HCT116 (cell line): ENCODE measurements around the gene PEAK3. TPM values are rescaled to one million over a fixed set of nuclear protein-coding genes. Genes with fewer than 3 reads are reported as not detected.

Source experiments
- ATAC-seq: fragments of 200-7000 bp; cut with Tn5 transposase; 2 replicates; pipeline ENCODE4 v1.9.1; 2020; ENCODE audit warnings: mild to moderate bottlenecking, moderate library complexity
- BruUV-seq: library from RNA; stranded (reverse); fragments of 400-500 nt; replicated peaks from 2 replicates; lab custom pipeline; 2021; lab: Mats Ljungman, UMichigan
- CTCF ChIA-PET: fragments of 300-600 bp; sonication (Branson Sonifier 250); formaldehyde crosslinking; loops from one replicate; lab custom pipeline; 2021; ENCODE audit warnings: antibody characterized with exemption; lab: Charles Lee
- POLR2A ChIA-PET: fragments of 300-600, 350-600 bp; sonication (Branson Sonifier 250); formaldehyde crosslinking; loops from one replicate; lab custom pipeline; 2021; ENCODE audit warnings: antibody characterized with exemption; lab: Charles Lee
- RAD21 ChIA-PET, 2 experiments: fragments of 300-600 bp; sonication (Branson Sonifier 250); formaldehyde crosslinking; loops; one replicate each; lab custom pipeline; 2023; ENCODE audit warnings: low total read pairs in 2 of 2; ENCODE audit not compliant: uncharacterized antibody in 2 of 2, unreplicated experiment in 2 of 2, low non-redundant PET in 1 of 2; lab: Charles Lee
- DNase-seq: peaks from one replicate; pipeline ENCODE4 v3.0.0-alpha.2; 2010; ENCODE audit warnings: low read depth, low spot score
- H2AFZ ChIP-seq: fragments of 200-600 bp; shearing (Covaris generic), sonication (generic); 2 replicates; pipeline ENCODE4 v1.6.1; 2017; ENCODE audit warnings: low read depth, mixed run types, mixed read lengths, antibody characterized with exemption, low read length; ENCODE audit not compliant: poor library complexity, severe bottlenecking
- H3K27ac ChIP-seq: 2 replicates; pipeline ENCODE4 v1.5.1; 2012; ENCODE audit warnings: low read depth, low read length
- H3K27me3 ChIP-seq: fragments of 200-600 bp; sonication (generic); 2 replicates; pipeline ENCODE4 v1.6.1; 2016; ENCODE audit warnings: mixed run types, low read length, mixed read lengths; ENCODE audit not compliant: insufficient read depth
- H3K36me3 ChIP-seq, 2 experiments: fragments of 200-500 bp in 1 of 2; fragments of 200-600 bp in 1 of 2; sonication (Bioruptor generic) in 1 of 2; sonication (generic) in 1 of 2; 2 replicates each; pipeline versions ENCODE4 v1.5.1 to v1.6.1; 2014 to 2016; ENCODE audit warnings: low read length in 2 of 2, inconsistent platforms in 1 of 2, mixed read lengths in 1 of 2, mixed run types in 1 of 2; ENCODE audit not compliant: insufficient read depth in 2 of 2, control insufficient read depth in 1 of 2
- H3K4me1 ChIP-seq, 2 experiments: fragments of 200-600 bp in 1 of 2; sonication (generic) in 1 of 2; 2 replicates each; pipeline versions ENCODE4 v1.5.1 to v1.6.1; 2012 to 2017; ENCODE audit warnings: low read length in 2 of 2, inconsistent platforms in 1 of 2, mild to moderate bottlenecking in 1 of 2, mixed read lengths in 1 of 2, mixed run types in 1 of 2, moderate library complexity in 1 of 2; ENCODE audit not compliant: insufficient read depth in 2 of 2, control insufficient read depth in 1 of 2
- H3K4me2 ChIP-seq: fragments of 200-600 bp; sonication (generic); 2 replicates; pipeline ENCODE4 v1.6.1; 2017; ENCODE audit warnings: mixed run types, low read length, mixed read lengths
- H3K4me3 ChIP-seq, 2 experiments: fragments of 200-600 bp in 1 of 2; sonication (generic) in 1 of 2; replicated peaks in 1 of 2; 2 replicates each; pipeline ENCODE4 v1.5.1; 2011 to 2016; ENCODE audit warnings: low read length in 2 of 2, control low read depth in 1 of 2, low read depth in 1 of 2, mild to moderate bottlenecking in 1 of 2, mixed read lengths in 1 of 2, mixed run types in 1 of 2
- H3K79me2 ChIP-seq: fragments of 200-600 bp; sonication (generic); 2 replicates; pipeline ENCODE4 v1.6.1; 2017; ENCODE audit warnings: mild to moderate bottlenecking, mixed run types, low read length, moderate library complexity, mixed read lengths; ENCODE audit not compliant: insufficient read depth
- H3K9ac ChIP-seq: fragments of 200-600 bp; sonication (generic); 2 replicates; pipeline ENCODE4 v1.6.1; 2016; ENCODE audit warnings: low read length, mixed read lengths
- H3K9me2 ChIP-seq: fragments of 200-600 bp; sonication (generic), shearing (Covaris generic); 2 replicates; pipeline ENCODE4 v1.6.1; 2017; ENCODE audit warnings: mixed run types, mild to moderate bottlenecking, moderate library complexity; ENCODE audit not compliant: insufficient read depth
- H3K9me3 ChIP-seq, 2 experiments: fragments of 200-500 bp in 1 of 2; fragments of 200-600 bp in 1 of 2; sonication (Bioruptor generic) in 1 of 2; sonication (generic) in 1 of 2; 2 replicates each; pipeline ENCODE4 v1.6.1; 2014 to 2017; ENCODE audit warnings: low read length in 2 of 2, mixed read lengths in 2 of 2, inconsistent platforms in 1 of 2, low read depth in 1 of 2, mild to moderate bottlenecking in 1 of 2, mixed run types in 1 of 2, moderate library complexity in 1 of 2; ENCODE audit not compliant: control insufficient read depth in 1 of 2, insufficient read depth in 1 of 2
- H4K20me1 ChIP-seq: fragments of 200-600 bp; sonication (generic), shearing (Covaris generic); 2 replicates; pipeline ENCODE4 v1.6.1; 2017; ENCODE audit warnings: mixed run types, mild to moderate bottlenecking, moderate library complexity; ENCODE audit not compliant: insufficient read depth
- ATF3 ChIP-seq: IDR thresholded peaks from 2 replicates; pipeline ENCODE4 v1.6.1; 2012
- CEBPB ChIP-seq: IDR thresholded peaks from 2 replicates; pipeline ENCODE4 v1.6.1; 2012; ENCODE audit warnings: low read depth
- CTCF ChIP-seq, 3 experiments: fragments of 200-600 bp in 1 of 3; sonication (generic) in 1 of 3; IDR thresholded peaks in 2 of 3; conservative IDR thresholded peaks in 1 of 3; 2 replicates each; pipeline ENCODE4 v1.5.1; 2012 to 2017; ENCODE audit warnings: low read depth in 2 of 3, low read length in 2 of 3, antibody characterized with exemption in 1 of 3, borderline replicate concordance in 1 of 3, control low read depth in 1 of 3, mild to moderate bottlenecking in 1 of 3, mixed read lengths in 1 of 3, mixed run types in 1 of 3, moderate library complexity in 1 of 3; ENCODE audit not compliant: insufficient read depth in 1 of 3
- EZH2phosphoT487 ChIP-seq: fragments of 200-600 bp; IDR thresholded peaks from 2 replicates; pipeline ENCODE4 v1.6.1; 2018; ENCODE audit warnings: antibody characterized with exemption, borderline replicate concordance
- JUND ChIP-seq: IDR thresholded peaks from 2 replicates; pipeline ENCODE4 v1.6.1; 2012
- POLR2A ChIP-seq: IDR thresholded peaks from 2 replicates; pipeline ENCODE4 v1.7.0; 2011; ENCODE audit warnings: borderline replicate concordance; ENCODE audit not compliant: insufficient read depth, insufficient read length; ENCODE audit errors: extremely low read depth
- POLR2AphosphoS5 ChIP-seq: IDR thresholded peaks from 2 replicates; pipeline ENCODE4 v1.6.1; 2011; ENCODE audit warnings: mild to moderate bottlenecking, low read depth, low read length, moderate library complexity
- RAD21 ChIP-seq: IDR thresholded peaks from 2 replicates; pipeline ENCODE4 v1.6.1; 2012; ENCODE audit warnings: low read depth, mild to moderate bottlenecking
- SP1 ChIP-seq: IDR thresholded peaks from 2 replicates; pipeline ENCODE4 v1.6.1; 2012; ENCODE audit warnings: low read depth
- SRF ChIP-seq: IDR thresholded peaks from 2 replicates; pipeline ENCODE4 v1.6.1; 2012; ENCODE audit warnings: low read depth
- TCF7L2 ChIP-seq: IDR thresholded peaks from 2 replicates; pipeline ENCODE4 v1.7.0; 2011; ENCODE audit warnings: borderline replicate concordance, inconsistent platforms; ENCODE audit not compliant: insufficient read depth, insufficient read length; ENCODE audit errors: extremely low read depth
- YY1 ChIP-seq: IDR thresholded peaks from 2 replicates; pipeline ENCODE4 v1.6.1; 2011; ENCODE audit warnings: low read length, low read depth, moderate library complexity, mild to moderate bottlenecking; ENCODE audit not compliant: insufficient replicate concordance; ENCODE audit errors: extremely low read depth
- ZNF274 ChIP-seq: fragments of 200-500 bp; sonication (Bioruptor generic); IDR thresholded peaks from 2 replicates; pipeline ENCODE4 v1.6.1; 2014; ENCODE audit warnings: mild to moderate bottlenecking, low read depth, low read length, inconsistent platforms
- intact Hi-C: fragments of 100-400 bp; cut with micrococcal nuclease; formaldehyde crosslinking; loops from 2 replicates; pipeline ENCODE4 v1.10.0; 2022
- total RNA-seq: library from RNA; stranded (reverse); gene quantifications from one replicate; pipeline ENCODE4 v1.2.1, GENCODE V29; 2021; ENCODE audit not compliant: unreplicated experiment
- TF ChIP-seq, protein P1 (sequence below): IDR thresholded peaks from 2 replicates; pipeline ENCODE4 v1.6.1; 2011; ENCODE audit warnings: mild to moderate bottlenecking, low read length, moderate library complexity; ENCODE audit not compliant: insufficient replicate concordance; ENCODE audit errors: extremely low read depth
- TF ChIP-seq, protein P2 (sequence below): IDR thresholded peaks from 2 replicates; pipeline ENCODE4 v1.6.1; 2012

The PEAK3 gene
- total RNA-seq, 1 experiment from 2014 or later, result not detected

DNA sequence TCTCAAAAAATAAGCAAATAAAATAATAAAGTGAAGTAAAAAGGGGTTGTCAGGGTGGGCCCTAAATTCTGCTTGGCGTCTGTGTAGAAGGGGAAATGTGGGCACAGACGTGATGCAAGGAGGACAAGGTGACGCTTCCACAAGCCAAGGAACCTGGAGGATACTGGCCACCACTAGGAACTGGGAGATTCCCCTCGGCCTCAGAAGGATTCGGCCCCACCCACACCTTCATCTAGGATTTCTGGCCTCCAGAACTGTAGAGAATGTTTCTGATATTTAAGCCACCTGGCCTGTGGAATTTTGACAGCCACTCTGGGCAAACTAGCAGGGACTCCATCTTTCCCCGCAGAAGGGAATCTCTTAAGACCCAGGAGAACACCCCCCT lies 47.0 kb downstream of the PEAK3 start:
- POLR2A ChIA-PET, result no interaction called here
- H3K36me3 ChIP-seq, result peaks cover 6 to 33% of the 10 kb centered on the region in 2 experiments
- CTCF ChIA-PET, result interaction anchor here (1.4 kb wide), 1 partner anchor 79 kb away, joined by 5 read pairs; no protein-coding TSS in a partner anchor
- H3K4me3 ChIP-seq, result peak overlapping the region; percentile 83 to 92
- peak overlapping the region; percentile 95 for H3K27ac ChIP-seq
- intact Hi-C loops, result loop anchor here (5.0 kb wide), 1 partner anchor 73 kb away; the partner anchor contains the start of gene DOT1L
- RAD21 ChIA-PET, result no interaction called here
- BruUV-seq, result TSS peak; percentile 49
- H2AFZ ChIP-seq, result no peak overlapping the region
- peak overlapping the region; percentile 99 for H3K9ac ChIP-seq
- no peaks in the 10 kb centered on the region for H3K9me3 ChIP-seq
- H3K4me1 ChIP-seq, result peaks cover 17 to 38% of the 10 kb centered on the region in 2 experiments; a peak in 3 of 4 replicates
- peak overlapping the region; percentile 80 for H3K4me2 ChIP-seq
- no peaks in the 10 kb centered on the region for H3K27me3 ChIP-seq
- peaks cover 68% of the 10 kb centered on the region for H3K79me2 ChIP-seq
- no peak for DNase-seq
- no peaks in the 10 kb centered on the region for H3K9me2 ChIP-seq
- TF ChIP-seq TCF7L2 (no peak), ZNF274 (no peak), POLR2AphosphoS5 (no peak), POLR2A (no peak), CTCF (IDR thresholded peaks at IDR 0.05 in 2 of 3, conservative IDR thresholded peaks at IDR 0.05 in 1 of 3; ENCODE audit: borderline replicate concordance in 1 of 3, insufficient read depth in 1 of 3, low read depth in 2 of 3, low read length in 2 of 3) (no peak), YY1 (no peak), ATF3 (no peak), RAD21 (no peak), SRF (no peak), CEBPB (no peak), SP1 (no peak), EZH2phosphoT487 (no peak), JUND (no peak)
- TF ChIP-seq, protein P1, sequence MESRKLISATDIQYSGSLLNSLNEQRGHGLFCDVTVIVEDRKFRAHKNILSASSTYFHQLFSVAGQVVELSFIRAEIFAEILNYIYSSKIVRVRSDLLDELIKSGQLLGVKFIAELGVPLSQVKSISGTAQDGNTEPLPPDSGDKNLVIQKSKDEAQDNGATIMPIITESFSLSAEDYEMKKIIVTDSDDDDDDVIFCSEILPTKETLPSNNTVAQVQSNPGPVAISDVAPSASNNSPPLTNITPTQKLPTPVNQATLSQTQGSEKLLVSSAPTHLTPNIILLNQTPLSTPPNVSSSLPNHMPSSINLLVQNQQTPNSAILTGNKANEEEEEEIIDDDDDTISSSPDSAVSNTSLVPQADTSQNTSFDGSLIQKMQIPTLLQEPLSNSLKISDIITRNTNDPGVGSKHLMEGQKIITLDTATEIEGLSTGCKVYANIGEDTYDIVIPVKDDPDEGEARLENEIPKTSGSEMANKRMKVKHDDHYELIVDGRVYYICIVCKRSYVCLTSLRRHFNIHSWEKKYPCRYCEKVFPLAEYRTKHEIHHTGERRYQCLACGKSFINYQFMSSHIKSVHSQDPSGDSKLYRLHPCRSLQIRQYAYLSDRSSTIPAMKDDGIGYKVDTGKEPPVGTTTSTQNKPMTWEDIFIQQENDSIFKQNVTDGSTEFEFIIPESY, result no peak
- TF ChIP-seq, protein P2, sequence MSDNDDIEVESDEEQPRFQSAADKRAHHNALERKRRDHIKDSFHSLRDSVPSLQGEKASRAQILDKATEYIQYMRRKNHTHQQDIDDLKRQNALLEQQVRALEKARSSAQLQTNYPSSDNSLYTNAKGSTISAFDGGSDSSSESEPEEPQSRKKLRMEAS, result no peak
- H4K20me1 ChIP-seq, result peaks cover 18% of the 10 kb centered on the region; the same call in 1 of the 2 replicates
- no peak for ATAC-seq
